Skin of body (tissue), 3 donors: Measurements from ENCODE around the gene B3GNT3. TPM values are rescaled to one million over a fixed set of nuclear protein-coding genes. Genes with fewer than 3 reads are reported as not detected.

ENCODE experiments used
- DNase-seq: peaks from one replicate; lab custom pipeline; 2025; lab: John Stamatoyannopoulos, UW
- small RNA-seq: library from RNA; depleted of rRNA; stranded (forward); fragments of <200 nt; gene quantifications from one replicate; pipeline ENCODE3, GENCODE V24; 2014; ENCODE audit warnings: low replicate concordance
- total RNA-seq: library from RNA; depleted of rRNA; stranded (reverse); fragments of >200 nt; gene quantifications from one replicate; pipeline ENCODE4 v1.2.3, GENCODE V29; 2014

The B3GNT3 gene
- total RNA-seq, 1 donor from 2014 or later: 0.79 TPM

- peak; percentile 99 for DNase-seq
Measured at GRCh38 chr19:17859533-17860330, 64.8 kb downstream of the B3GNT3 start, which contains the start of gene RPL18A. Gene RPL18A, plus strand, starts transcription at chr19:17859910. Its CDS starts 47 bp downstream, at chr19:17859957.

GRCh38 chr19:17860331-17860992, 65.5 kb downstream of the B3GNT3 start:
- DNase-seq: no peak

GRCh38 chr19:17860993-17861360, 66.0 kb downstream of the B3GNT3 start:
- no peak for DNase-seq

GRCh38 chr19:17861542-17862402, 66.8 kb downstream of the B3GNT3 start:
- no peak for DNase-seq

- no peak for DNase-seq
Measured at GRCh38 chr19:17862711-17863519, 68.0 kb downstream of the B3GNT3 start.

Small RNAs within 50 kb of the gene (small RNA-seq; reads per million reads assigned to genes)
- gene SNORA68: not detected

Other genes starting within 250 kb of the B3GNT3 start
- 40.6 TPM for gene COLGALT1, start 239.5 kb upstream of the B3GNT3 start, total RNA-seq
- 0.10 TPM for gene UNC13A, start 106.8 kb upstream of the B3GNT3 start, total RNA-seq
- 17.6 TPM for gene MAP1S, start 75.7 kb upstream of the B3GNT3 start, total RNA-seq
- 2.4 TPM for gene FCHO1, start 43.7 kb upstream of the B3GNT3 start, total RNA-seq
- gene INSL3, start 26.4 kb downstream of the B3GNT3 start, total RNA-seq: not detected
- gene JAK3, start 52.8 kb downstream of the B3GNT3 start, total RNA-seq: 3.4 TPM
- gene RPL18A, start 64.8 kb downstream of the B3GNT3 start, total RNA-seq: 1,075 TPM
- not detected for gene SLC5A5, start 76.8 kb downstream of the B3GNT3 start, total RNA-seq
- gene CCDC124, start 137.9 kb downstream of the B3GNT3 start, total RNA-seq: 22.3 TPM
- gene KCNN1, start 172.0 kb downstream of the B3GNT3 start, total RNA-seq: 2.2 TPM
- 10.7 TPM for gene ARRDC2, start 213.0 kb downstream of the B3GNT3 start, total RNA-seq